IMR-90 (cell line): ENCODE data around the gene TAF6L. TPM values are rescaled to one million over a fixed set of nuclear protein-coding genes. Genes with fewer than 3 reads are reported as not detected.

Source experiments
- ATAC-seq: fragments of 200-7000 bp; cut with Tn5 transposase; 2 replicates; pipeline ENCODE4 v1.9.1; 2020; ENCODE audit warnings: low read depth, mild to moderate bottlenecking, moderate library complexity
- BruUV-seq: library from RNA; stranded (reverse); fragments of 400-500 nt; replicated peaks from 2 replicates; lab custom pipeline; 2021; lab: Mats Ljungman, UMichigan
- CTCF ChIA-PET: fragments of 300-600 bp; formaldehyde crosslinking; extraction: SDS; loops from one replicate; lab custom pipeline; 2021; ENCODE audit warnings: antibody characterized with exemption; lab: Yijun Ruan, JAX
- POLR2A ChIA-PET: fragments of 300-600 bp; sonication (Branson Sonifier 250); formaldehyde crosslinking; loops from one replicate; lab custom pipeline; 2022; ENCODE audit warnings: antibody characterized with exemption; ENCODE audit not compliant: unreplicated experiment; lab: Charles Lee
- DNase-seq: peaks from one replicate; pipeline ENCODE4 v3.0.0; 2013
- H2AFZ ChIP-seq: replicated peaks from 2 replicates; pipeline ENCODE3; 2013; ENCODE audit warnings: low read length, mild to moderate bottlenecking; ENCODE audit not compliant: poor library complexity
- H2AK5ac ChIP-seq: 2 replicates; pipeline ENCODE4 v1.6.1; 2013; ENCODE audit warnings: low read depth, low read length, inconsistent platforms
- H2AK9ac ChIP-seq: replicated peaks from 2 replicates; pipeline ENCODE3; 2013; ENCODE audit warnings: mild to moderate bottlenecking, low read depth, low read length, moderate library complexity; ENCODE audit not compliant: poor library complexity
- H2BK120ac ChIP-seq: 2 replicates; pipeline ENCODE4 v1.6.1; 2013; ENCODE audit warnings: low read depth, low read length, inconsistent platforms
- H2BK15ac ChIP-seq: 3 replicates; pipeline ENCODE4 v1.6.1; 2013; ENCODE audit warnings: low read depth, low read length, inconsistent platforms
- H2BK20ac ChIP-seq: 2 replicates; pipeline ENCODE4 v1.6.1; 2013; ENCODE audit warnings: low read depth, mild to moderate bottlenecking, inconsistent platforms, low read length, moderate library complexity
- H2BK5ac ChIP-seq: 2 replicates; pipeline ENCODE4 v1.6.1; 2013; ENCODE audit warnings: mild to moderate bottlenecking, low read depth, low read length, inconsistent platforms; ENCODE audit not compliant: poor library complexity, severe bottlenecking
- H3K14ac ChIP-seq: replicated peaks from 2 replicates; pipeline ENCODE4 v1.6.1; 2013; ENCODE audit warnings: low read depth, low read length, inconsistent platforms
- H3K18ac ChIP-seq: 2 replicates; pipeline ENCODE4 v1.6.1; 2013; ENCODE audit warnings: low read depth, low read length, control low read depth
- H3K23ac ChIP-seq: 2 replicates; pipeline ENCODE4 v1.6.1; 2013; ENCODE audit warnings: low read depth, low read length, inconsistent platforms
- H3K27ac ChIP-seq: 2 replicates; pipeline ENCODE4 v1.5.1; 2013; ENCODE audit warnings: mild to moderate bottlenecking, control low read depth, low read length; ENCODE audit not compliant: insufficient read depth
- H3K27me3 ChIP-seq: 2 replicates; pipeline ENCODE4 v1.6.1; 2013; ENCODE audit warnings: low read length; ENCODE audit not compliant: control insufficient read depth, insufficient read depth
- H3K36me3 ChIP-seq: 2 replicates; pipeline ENCODE4 v1.6.1; 2013; ENCODE audit warnings: low read length, mixed read lengths; ENCODE audit not compliant: control insufficient read depth, insufficient read depth
- H3K4ac ChIP-seq: 2 replicates; pipeline ENCODE4 v1.6.1; 2013; ENCODE audit warnings: low read depth, low read length, inconsistent platforms
- H3K4me1 ChIP-seq: 2 replicates; pipeline ENCODE4 v1.6.1; 2013; ENCODE audit warnings: low read length, mixed read lengths; ENCODE audit not compliant: control insufficient read depth, insufficient read depth
- H3K4me2 ChIP-seq: 2 replicates; pipeline ENCODE4 v1.6.1; 2013; ENCODE audit warnings: low read depth, mild to moderate bottlenecking, control low read depth, low read length, moderate library complexity
- H3K4me3 ChIP-seq: 2 replicates; pipeline ENCODE4 v1.5.1; 2013; ENCODE audit warnings: low read depth, mild to moderate bottlenecking, control low read depth, low read length, moderate library complexity; ENCODE audit not compliant: insufficient read depth
- H3K56ac ChIP-seq: 2 replicates; pipeline ENCODE4 v1.6.1; 2013; ENCODE audit warnings: low read length, inconsistent platforms; ENCODE audit not compliant: insufficient read depth; ENCODE audit errors: extremely low read depth
- H3K79me1 ChIP-seq, 2 experiments: 2 replicates each; pipeline ENCODE4 v1.6.1; 2013; ENCODE audit warnings: low read length in 2 of 2, inconsistent platforms in 1 of 2, low read depth in 1 of 2
- H3K9ac ChIP-seq: 2 replicates; pipeline ENCODE4 v1.6.1; 2013; ENCODE audit warnings: low read depth, low read length, control low read depth
- H3K9me1 ChIP-seq: 2 replicates; pipeline ENCODE4 v1.6.1; 2013; ENCODE audit warnings: low read length, inconsistent platforms; ENCODE audit not compliant: insufficient read depth
- H3K9me3 ChIP-seq: 2 replicates; pipeline ENCODE4 v1.6.1; 2013; ENCODE audit warnings: low read length; ENCODE audit not compliant: control insufficient read depth, insufficient read depth
- H4K20me1 ChIP-seq: 2 replicates; pipeline ENCODE4 v1.6.1; 2013; ENCODE audit warnings: low read length, inconsistent platforms; ENCODE audit not compliant: insufficient read depth
- H4K5ac ChIP-seq: 2 replicates; pipeline ENCODE4 v1.6.1; 2013; ENCODE audit warnings: mild to moderate bottlenecking, low read depth, low read length, control low read depth
- H4K8ac ChIP-seq, 2 experiments: 2 replicates each; pipeline ENCODE4 v1.6.1; 2013; ENCODE audit warnings: low read depth in 2 of 2, low read length in 2 of 2, control low read depth in 1 of 2, inconsistent platforms in 1 of 2
- H4K91ac ChIP-seq: 2 replicates; pipeline ENCODE4 v1.6.1; 2013; ENCODE audit warnings: low read depth, low read length, inconsistent platforms; ENCODE audit not compliant: insufficient read depth
- BHLHE40 ChIP-seq: fragments of 150-350 bp; IDR thresholded peaks from 2 replicates; pipeline ENCODE4 v1.6.1; 2016; ENCODE audit warnings: mild to moderate bottlenecking, low read depth, low read length
- CEBPB ChIP-seq: IDR thresholded peaks from 2 replicates; pipeline ENCODE4 v1.6.1; 2012; ENCODE audit warnings: low read depth, low read length, improper control_type of control experiment
- CHD1 ChIP-seq: IDR thresholded peaks from 2 replicates; pipeline ENCODE4 v1.6.1; 2012; ENCODE audit warnings: low read depth, low read length, improper control_type of control experiment
- FOS ChIP-seq: fragments of 150-350 bp; IDR thresholded peaks from 2 replicates; pipeline ENCODE4 v1.6.1; 2016; ENCODE audit warnings: low read depth, low read length
- MAFK ChIP-seq: IDR thresholded peaks from 2 replicates; pipeline ENCODE4 v1.6.1; 2012; ENCODE audit warnings: low read depth, low read length, improper control_type of control experiment
- MAZ ChIP-seq: IDR thresholded peaks from 2 replicates; pipeline ENCODE4 v1.6.1; 2012; ENCODE audit warnings: low read depth, mild to moderate bottlenecking, low read length, improper control_type of control experiment, moderate library complexity, borderline replicate concordance
- MXI1 ChIP-seq: IDR thresholded peaks from 2 replicates; pipeline ENCODE4 v1.6.1; 2012; ENCODE audit warnings: low read depth, mild to moderate bottlenecking, low read length, moderate library complexity, borderline replicate concordance
- NFE2L2 ChIP-seq: fragments of 150-350 bp; IDR thresholded peaks from 2 replicates; pipeline ENCODE4 v1.6.1; 2016; ENCODE audit warnings: low read depth, mild to moderate bottlenecking, low read length
- POLR2A ChIP-seq: IDR thresholded peaks from 2 replicates; pipeline ENCODE4 v1.6.1; 2012; ENCODE audit warnings: mild to moderate bottlenecking, low read depth, low read length
- RAD21 ChIP-seq: IDR thresholded peaks from 2 replicates; pipeline ENCODE4 v1.6.1; 2012; ENCODE audit warnings: low read length, improper control_type of control experiment
- RCOR1 ChIP-seq: IDR thresholded peaks from 2 replicates; pipeline ENCODE4 v1.6.1; 2012; ENCODE audit warnings: mild to moderate bottlenecking, low read length, improper control_type of control experiment; ENCODE audit not compliant: insufficient replicate concordance
- RFX5 ChIP-seq: IDR thresholded peaks from 2 replicates; pipeline ENCODE4 v1.8.0; 2012; ENCODE audit warnings: low read depth, mild to moderate bottlenecking, low read length, moderate library complexity
- SMC3 ChIP-seq: fragments of 150-350 bp; IDR thresholded peaks from 2 replicates; pipeline ENCODE4 v1.6.1; 2016; ENCODE audit warnings: low read depth, mild to moderate bottlenecking, antibody characterized with exemption, low read length, moderate library complexity
- WGBS, 2 experiments: methylation state at CpG; one replicate each; pipeline versions ENCODE4 v1.1.5 to v1.1.7; 2013; ENCODE audit warnings: missing lambda C conversion rate in 2 of 2; ENCODE audit not compliant: insufficient read length in 1 of 2; ENCODE audit errors: extremely low coverage in 2 of 2; 5-methylcytosine and 5-hydroxymethylcytosine counted together
- dilution Hi-C: fragments of 300-500 bp; cut with HindIII; formaldehyde crosslinking; loops from one replicate; pipeline ENCODE4 v1.14.3; 2018; ENCODE audit warnings: low sequenced_read_pairs; ENCODE audit not compliant: unreplicated experiment
- in situ Hi-C: fragments of 300-500 bp; cut with MboI; formaldehyde crosslinking; loops from 3 replicates; pipeline ENCODE4 v1.14.3; 2019; ENCODE audit warnings: low sequenced_read_pairs, inconsistent platforms, mixed read lengths
- intact Hi-C: fragments of 100-400 bp; cut with micrococcal nuclease; formaldehyde crosslinking; loops from 2 replicates; pipeline ENCODE4 v1.10.0; 2022
- polyA plus RNA-seq, 3 experiments: library from polyadenylated mRNA; depleted of rRNA; stranded (reverse); fragments of >200 nt; gene quantifications; 2 replicates each; pipeline ENCODE4 v1.2.3, GENCODE V29; 2012; ENCODE audit warnings: low replicate concordance in 1 of 3
- total RNA-seq: library from RNA; depleted of rRNA; stranded (reverse); fragments of >200 nt; gene quantifications from 2 replicates; pipeline ENCODE4 v1.2.3, GENCODE V29; 2012
- TF ChIP-seq, protein P1 (sequence below): fragments of 150-350 bp; IDR thresholded peaks from 2 replicates; pipeline ENCODE4 v1.6.1; 2017; ENCODE audit warnings: mild to moderate bottlenecking, antibody characterized with exemption, low read length, low read depth
- TF ChIP-seq, protein P2 (sequence below): conservative IDR thresholded peaks from 2 replicates; pipeline ENCODE4 v1.5.1; 2012; ENCODE audit warnings: mild to moderate bottlenecking, low read depth, low read length, improper control_type of control experiment
- TF ChIP-seq, protein P3 (sequence below): fragments of 150-350 bp; IDR thresholded peaks from 2 replicates; pipeline ENCODE4 v1.6.1; 2016; ENCODE audit warnings: low read depth, mild to moderate bottlenecking, low read length, moderate library complexity, borderline replicate concordance

Gene TAF6L
- total and polyA plus RNA-seq, 2 of the 4 experiments (the other 2 are of a cell fraction): 9.5 to 13.5 TPM

DNA sequence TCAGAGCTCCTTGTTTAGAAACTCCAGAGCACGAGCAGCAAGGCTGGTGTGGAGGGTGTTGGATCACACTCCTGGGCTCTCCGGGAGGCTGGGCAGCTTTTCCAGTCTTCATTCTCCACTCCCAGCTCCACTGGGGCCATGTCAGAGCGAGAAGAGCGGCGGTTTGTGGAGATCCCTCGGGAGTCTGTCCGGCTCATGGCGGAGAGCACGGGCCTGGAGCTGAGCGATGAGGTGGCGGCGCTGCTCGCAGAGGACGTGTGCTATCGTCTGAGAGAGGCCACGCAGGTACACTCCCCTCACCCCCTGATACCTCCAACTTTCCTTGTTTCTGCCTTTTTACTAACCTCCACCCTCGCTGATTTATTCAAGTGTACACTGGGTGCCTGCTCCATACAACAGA lies 4.5 kb downstream of the TAF6L start:
- TF ChIP-seq MXI1 (no peak), MAZ (no peak), RCOR1 (no peak), NFE2L2 (no peak), FOS (no peak), SMC3 (no peak), RAD21 (no peak), CHD1 (no peak), CEBPB (no peak), MAFK (no peak), RFX5 (no peak), BHLHE40 (no peak), POLR2A (no peak)
- TF ChIP-seq, protein P1, sequence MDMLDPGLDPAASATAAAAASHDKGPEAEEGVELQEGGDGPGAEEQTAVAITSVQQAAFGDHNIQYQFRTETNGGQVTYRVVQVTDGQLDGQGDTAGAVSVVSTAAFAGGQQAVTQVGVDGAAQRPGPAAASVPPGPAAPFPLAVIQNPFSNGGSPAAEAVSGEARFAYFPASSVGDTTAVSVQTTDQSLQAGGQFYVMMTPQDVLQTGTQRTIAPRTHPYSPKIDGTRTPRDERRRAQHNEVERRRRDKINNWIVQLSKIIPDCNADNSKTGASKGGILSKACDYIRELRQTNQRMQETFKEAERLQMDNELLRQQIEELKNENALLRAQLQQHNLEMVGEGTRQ: no peak
- TF ChIP-seq, protein P2, sequence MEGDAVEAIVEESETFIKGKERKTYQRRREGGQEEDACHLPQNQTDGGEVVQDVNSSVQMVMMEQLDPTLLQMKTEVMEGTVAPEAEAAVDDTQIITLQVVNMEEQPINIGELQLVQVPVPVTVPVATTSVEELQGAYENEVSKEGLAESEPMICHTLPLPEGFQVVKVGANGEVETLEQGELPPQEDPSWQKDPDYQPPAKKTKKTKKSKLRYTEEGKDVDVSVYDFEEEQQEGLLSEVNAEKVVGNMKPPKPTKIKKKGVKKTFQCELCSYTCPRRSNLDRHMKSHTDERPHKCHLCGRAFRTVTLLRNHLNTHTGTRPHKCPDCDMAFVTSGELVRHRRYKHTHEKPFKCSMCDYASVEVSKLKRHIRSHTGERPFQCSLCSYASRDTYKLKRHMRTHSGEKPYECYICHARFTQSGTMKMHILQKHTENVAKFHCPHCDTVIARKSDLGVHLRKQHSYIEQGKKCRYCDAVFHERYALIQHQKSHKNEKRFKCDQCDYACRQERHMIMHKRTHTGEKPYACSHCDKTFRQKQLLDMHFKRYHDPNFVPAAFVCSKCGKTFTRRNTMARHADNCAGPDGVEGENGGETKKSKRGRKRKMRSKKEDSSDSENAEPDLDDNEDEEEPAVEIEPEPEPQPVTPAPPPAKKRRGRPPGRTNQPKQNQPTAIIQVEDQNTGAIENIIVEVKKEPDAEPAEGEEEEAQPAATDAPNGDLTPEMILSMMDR: no peak
- TF ChIP-seq, protein P3, sequence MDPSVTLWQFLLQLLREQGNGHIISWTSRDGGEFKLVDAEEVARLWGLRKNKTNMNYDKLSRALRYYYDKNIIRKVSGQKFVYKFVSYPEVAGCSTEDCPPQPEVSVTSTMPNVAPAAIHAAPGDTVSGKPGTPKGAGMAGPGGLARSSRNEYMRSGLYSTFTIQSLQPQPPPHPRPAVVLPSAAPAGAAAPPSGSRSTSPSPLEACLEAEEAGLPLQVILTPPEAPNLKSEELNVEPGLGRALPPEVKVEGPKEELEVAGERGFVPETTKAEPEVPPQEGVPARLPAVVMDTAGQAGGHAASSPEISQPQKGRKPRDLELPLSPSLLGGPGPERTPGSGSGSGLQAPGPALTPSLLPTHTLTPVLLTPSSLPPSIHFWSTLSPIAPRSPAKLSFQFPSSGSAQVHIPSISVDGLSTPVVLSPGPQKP: no peak
- intact Hi-C loops: no loop called here
- Histone ChIP-seq H3K79me1 (peaks cover 8 to 25% of the 10 kb centered on the region in 2 experiments), H2AK9ac (peak overlapping the region; percentile 61), H3K14ac (no peak overlapping the region), H4K8ac (no peak overlapping the region), H4K91ac (no peak overlapping the region), H3K4me2 (no peak overlapping the region), H3K9me3 (no peaks in the 10 kb centered on the region), H3K4me1 (peaks cover 1% of the 10 kb centered on the region), H3K56ac (no peak overlapping the region), H2BK15ac (no peak overlapping the region), H2AK5ac (no peak overlapping the region), H3K27ac (no peak overlapping the region), H2BK5ac (no peak overlapping the region), H3K4me3 (no peak overlapping the region), H3K4ac (no peak overlapping the region), H3K23ac (no peak overlapping the region), H3K18ac (no peak overlapping the region), H3K36me3 (peaks cover 29% of the 10 kb centered on the region), H4K20me1 (no peaks in the 10 kb centered on the region), H3K27me3 (no peaks in the 10 kb centered on the region), H3K9me1 (0 out of 2 replicates have a peak, but pooled peaks cover 1% of the 10 kb centered on the region), H2BK20ac (no peak overlapping the region), H3K9ac (no peak overlapping the region), H2BK120ac (no peak overlapping the region), H4K5ac (no peak overlapping the region), H2AFZ (no peak overlapping the region)
- POLR2A ChIA-PET: no interaction called here
- CTCF ChIA-PET: interaction anchor here (0.9 to 2.4 kb wide), 2 partner anchors 11 to 12 kb away, joined by 3 to 7 read pairs; partner anchors contain the start of gene TMEM179B
- DNase-seq: no peak
- no TSS peak for BruUV-seq
- WGBS, 2 experiments: 97% methylated on average over 13 of the region's 17 CpGs; no CpG with 5 or more reads in 1 of the 2 experiments
- in situ Hi-C loops: no loop called here
- ATAC-seq: no peak
- dilution Hi-C loops: no loop called here
